Aorta (tissue), 5 donors: Measurements from ENCODE around the gene ISM1. TPM values are rescaled to one million over a fixed set of nuclear protein-coding genes. Genes with fewer than 3 reads are reported as not detected.
A peak's percentile ranks its signal among the peaks of the same experiment; 100 is the strongest.

Experiments
- ATAC-seq: fragments of 200-7000 bp; cut with Tn5 transposase; one replicate; pipeline ENCODE4 v1.9.1; 2022; ENCODE audit warnings: moderate library complexity; ENCODE audit not compliant: low FRiP score
- DNase-seq, 2 donors: peaks; one replicate each; pipeline ENCODE4 v3.0.0-alpha.2; 2020
- H3K27ac ChIP-seq, 2 donors: one replicate each; pipeline ENCODE4 v1.5.1; 2013; ENCODE audit warnings: low read length in 2 of 2, mild to moderate bottlenecking in 2 of 2, moderate library complexity in 2 of 2, control low read depth in 1 of 2, inconsistent platforms in 1 of 2, low read depth in 1 of 2
- H3K27me3 ChIP-seq, 2 donors: one replicate each; pipeline ENCODE4 v1.6.1; 2013; ENCODE audit warnings: control low read depth in 1 of 2, low read length in 1 of 2, mild to moderate bottlenecking in 1 of 2, moderate library complexity in 1 of 2; ENCODE audit not compliant: insufficient read depth in 2 of 2, control insufficient read depth in 1 of 2
- H3K36me3 ChIP-seq, 2 donors: one replicate each; pipeline ENCODE4 v1.6.1; 2013; ENCODE audit warnings: control low read depth in 1 of 2, low read length in 1 of 2, mild to moderate bottlenecking in 1 of 2; ENCODE audit not compliant: insufficient read depth in 2 of 2, control insufficient read depth in 1 of 2
- H3K4me1 ChIP-seq, 2 donors: one replicate each; pipeline ENCODE4 v1.6.1; 2013; ENCODE audit warnings: low read length in 2 of 2, control low read depth in 1 of 2, mild to moderate bottlenecking in 1 of 2, moderate library complexity in 1 of 2; ENCODE audit not compliant: insufficient read depth in 2 of 2, control insufficient read depth in 1 of 2
- H3K4me3 ChIP-seq, 2 donors: one replicate each; pipeline ENCODE4 v1.5.1; 2013; ENCODE audit warnings: low read length in 2 of 2, control low read depth in 1 of 2, mild to moderate bottlenecking in 1 of 2
- H3K9me3 ChIP-seq: one replicate; pipeline ENCODE4 v1.6.1; 2013; ENCODE audit warnings: mild to moderate bottlenecking, low read length; ENCODE audit not compliant: control insufficient read depth
- WGBS, 2 donors: extraction: QIAGEN DNeasy Blood & Tissue Kit; methylation state at CpG; one replicate each; pipeline ENCODE4 v1.1.7; 2013; 5-methylcytosine and 5-hydroxymethylcytosine counted together
- intact Hi-C, 2 donors: fragments of 100-400 bp; cut with DNase I; formaldehyde crosslinking; loops; one replicate each; pipeline versions ENCODE4 v1.14.2 to v1.15.0; 2022
- polyA plus RNA-seq, 2 donors: library from polyadenylated mRNA; stranded (reverse); fragments of 200-250 nt; gene quantifications; one replicate each; pipeline ENCODE4 v1.2.3, GENCODE V29; 2013
- total RNA-seq, 2 donors: library from RNA; stranded (reverse); fragmentation: NEBNext Ultra II Directional; extraction: Animal tissue kit (Norgen Biotek cat#: 25700); gene quantifications; one replicate each; pipeline ENCODE4 v1.2.1, GENCODE V29; 2021
- donor health status: healthy with polysubstance abuse.
- donor health status: Bipolar disorder and iron deficiency.
- donor health status: DM: no; HTN: no; CAD: no.
- donor health status: DM: no; HTN: no; CAD: no.
- donor health status: DM: yes; HTN: yes; CAD: no.

Gene ISM1
- total and polyA plus RNA-seq, 4 donors = 2.0 to 94.9 (median 24.2) TPM

DNA sequence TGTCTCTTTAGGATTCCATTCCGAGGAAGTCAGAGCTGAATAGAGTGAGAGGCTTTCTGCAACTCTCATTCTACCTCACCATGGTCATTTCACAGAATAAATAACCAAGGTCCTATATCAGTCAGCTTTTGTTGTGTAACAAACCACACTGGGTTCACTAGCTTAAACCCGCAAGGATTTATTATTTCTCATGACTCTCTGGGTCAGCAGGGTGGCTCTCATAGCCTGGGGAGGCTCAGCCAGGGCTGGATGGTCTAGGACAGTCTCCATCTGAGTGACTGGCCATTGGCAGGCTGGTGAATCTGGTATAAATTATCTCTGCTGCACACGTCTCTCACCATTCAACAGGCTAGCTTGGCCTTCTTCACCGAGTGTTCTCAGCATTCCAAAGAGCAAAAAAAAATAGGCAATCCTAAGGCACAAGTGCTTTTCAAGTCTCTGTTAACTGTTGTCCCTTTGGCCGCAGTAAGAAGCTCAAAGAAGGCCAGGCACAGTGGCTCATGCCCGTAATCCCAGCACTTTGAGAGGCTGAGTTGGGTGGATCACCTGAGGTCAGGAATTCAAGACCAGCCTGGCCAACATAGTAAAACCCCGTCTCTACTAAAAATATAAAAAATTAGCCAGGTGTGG is 39.7 kb downstream of the ISM1 start:
- WGBS, 2 donors = 75 to 84% methylated on average over 7 of the region's 7 CpGs
- ATAC-seq = peak; percentile 17
- intact Hi-C loops = no loop called here
- Histone ChIP-seq H3K36me3 (no peaks in the 10 kb centered on the region), H3K4me3 (no peak overlapping the region), H3K9me3 (no peaks in the 10 kb centered on the region), H3K27ac (no peak overlapping the region), H3K27me3 (no peaks in the 10 kb centered on the region), H3K4me1 (no peaks in the 10 kb centered on the region)
- no peak for DNase-seq

DNA sequence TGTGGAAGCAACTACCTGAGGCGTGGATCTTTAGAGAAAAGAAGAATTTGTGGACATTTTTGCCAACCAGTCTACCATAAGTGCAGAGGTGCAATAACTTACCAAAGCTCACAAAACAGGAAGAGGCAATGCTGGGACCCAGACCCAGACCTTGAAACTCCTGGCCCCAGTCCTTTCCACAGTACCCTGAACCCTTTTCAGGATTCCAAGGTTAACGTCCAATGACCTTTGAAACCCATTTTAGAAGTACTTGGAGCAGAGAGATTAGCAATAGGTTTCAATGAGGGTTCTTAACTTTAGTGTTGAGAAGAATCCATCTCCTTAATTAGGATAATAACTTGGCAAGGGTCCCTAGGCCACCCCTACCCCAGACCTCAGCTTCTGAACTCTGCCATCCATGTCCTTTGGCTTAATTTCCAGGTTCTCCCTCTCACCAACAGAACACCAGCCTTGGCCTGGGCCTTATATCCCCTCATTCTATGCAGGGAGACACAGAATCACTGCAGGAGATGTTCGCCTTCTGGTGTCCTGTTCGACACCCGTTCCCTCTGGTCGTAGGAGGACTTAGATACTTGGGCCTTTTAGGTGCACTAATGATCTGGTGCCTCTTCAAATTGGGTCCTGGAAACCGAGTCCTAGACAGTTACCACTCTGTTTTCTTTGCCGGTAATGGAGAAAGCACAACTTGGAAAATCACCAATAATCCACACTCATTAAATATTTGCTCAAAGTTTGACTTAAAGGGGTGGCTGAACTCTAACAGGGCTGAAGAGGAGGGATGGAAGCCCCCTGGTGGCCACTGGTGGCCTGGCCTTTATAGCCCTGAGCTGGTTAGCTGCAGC is 40.6 kb downstream of the ISM1 start:
- DNase-seq (peak in 1 of 2 donors; percentile 59), ATAC-seq (peak; percentile 62)
- Histone ChIP-seq H3K4me3 (no peak overlapping the region), H3K9me3 (no peaks in the 10 kb centered on the region), H3K36me3 (no peaks in the 10 kb centered on the region), H3K27me3 (no peaks in the 10 kb centered on the region), H3K27ac (no peak overlapping the region), H3K4me1 (no peaks in the 10 kb centered on the region)
- intact Hi-C loops = no loop called here
- WGBS, 2 donors = 85 to 89% methylated on average over 8 of the region's 8 CpGs

DNA sequence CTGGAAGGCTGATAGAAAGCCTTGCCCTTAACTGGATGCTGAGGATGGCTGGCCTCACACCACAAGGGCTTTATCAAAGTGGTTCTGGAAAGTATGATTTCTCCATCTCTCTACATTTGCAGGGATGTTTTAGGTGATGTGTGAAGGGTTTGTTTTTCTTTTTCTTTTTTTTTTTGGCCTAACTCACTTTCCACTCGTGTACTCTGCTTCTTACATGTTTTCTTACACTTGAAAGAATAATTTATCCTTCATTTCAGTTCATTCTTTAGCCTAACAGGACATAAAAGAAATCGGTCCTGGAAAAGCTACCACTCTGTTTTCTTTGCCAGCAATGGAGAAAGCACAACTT is 41.2 kb downstream of the ISM1 start:
- Histone ChIP-seq H3K27me3 (no peaks in the 10 kb centered on the region), H3K36me3 (no peaks in the 10 kb centered on the region), H3K27ac (no peak overlapping the region), H3K9me3 (no peaks in the 10 kb centered on the region), H3K4me1 (no peaks in the 10 kb centered on the region), H3K4me3 (no peak overlapping the region)
- no peak for ATAC-seq
- intact Hi-C loops = no loop called here
- 45 to 65% methylated on average over 2 of the region's 2 CpGs for WGBS, 2 donors
- no peak for DNase-seq

DNA sequence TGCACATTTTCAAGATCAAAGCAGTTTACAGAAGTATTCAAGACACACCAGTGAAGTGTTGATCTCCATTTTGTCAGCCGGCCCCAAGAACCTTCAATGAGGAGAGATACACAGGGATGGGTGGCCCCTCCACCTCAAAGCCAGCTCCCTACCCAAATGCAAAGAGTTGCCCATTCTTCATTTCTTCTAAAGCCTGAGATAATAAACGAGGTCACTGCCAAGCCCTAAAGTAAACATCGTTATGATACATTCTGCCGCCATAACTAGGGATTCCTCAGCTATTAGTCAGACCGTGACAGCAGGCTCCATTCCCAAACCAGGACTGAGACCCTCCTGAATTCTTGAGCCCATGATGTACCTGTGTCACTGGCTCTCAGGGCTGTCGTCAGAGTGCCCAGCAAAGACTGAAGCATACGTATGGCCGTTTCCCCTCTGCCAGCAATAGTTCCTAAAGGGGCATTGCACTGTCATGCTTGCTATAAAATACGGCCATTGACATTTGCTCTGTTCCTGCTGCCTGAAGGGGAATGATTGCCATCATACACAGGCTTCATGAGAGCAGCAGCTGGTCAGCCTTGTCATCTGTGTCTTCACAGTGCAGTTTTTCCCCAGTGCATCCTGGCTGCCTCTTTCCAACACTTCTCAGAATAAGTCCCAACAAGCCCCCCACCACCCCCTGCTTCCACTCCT is 41.7 kb downstream of the ISM1 start:
- Histone ChIP-seq H3K4me3 (no peak overlapping the region), H3K9me3 (no peaks in the 10 kb centered on the region), H3K27ac (no peak overlapping the region), H3K27me3 (no peaks in the 10 kb centered on the region), H3K4me1 (no peaks in the 10 kb centered on the region), H3K36me3 (no peaks in the 10 kb centered on the region)
- no peak for DNase-seq
- intact Hi-C loops = no loop called here
- no peak for ATAC-seq
- WGBS, 2 donors = 55 to 60% methylated on average over 9 of the region's 9 CpGs

DNA sequence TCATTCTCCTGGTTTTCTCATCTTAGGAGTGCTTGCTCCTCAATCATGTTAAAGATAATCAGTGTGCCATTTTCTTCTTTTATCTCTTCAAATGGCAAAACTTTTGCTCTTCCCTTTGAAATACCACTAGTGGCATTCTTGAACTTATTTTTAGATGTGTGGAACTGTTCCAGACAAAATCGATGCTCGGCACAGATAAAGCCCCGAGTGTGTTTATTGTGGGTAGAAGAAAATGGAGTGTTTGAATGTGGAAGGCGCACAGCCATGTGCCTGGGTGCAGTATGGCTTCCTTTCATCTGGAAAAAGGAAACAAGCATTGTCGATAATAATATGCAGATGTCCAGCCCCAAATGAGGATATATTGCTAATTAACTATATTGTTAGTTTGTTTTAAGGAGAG is 42.4 kb downstream of the ISM1 start:
- no peak for DNase-seq
- Histone ChIP-seq H3K36me3 (no peaks in the 10 kb centered on the region), H3K27me3 (no peaks in the 10 kb centered on the region), H3K27ac (no peak overlapping the region), H3K9me3 (no peaks in the 10 kb centered on the region), H3K4me1 (no peaks in the 10 kb centered on the region), H3K4me3 (no peak overlapping the region)
- intact Hi-C loops = no loop called here
- ATAC-seq = no peak
- 42 to 43% methylated on average over 5 of the region's 5 CpGs for WGBS, 2 donors

DNA sequence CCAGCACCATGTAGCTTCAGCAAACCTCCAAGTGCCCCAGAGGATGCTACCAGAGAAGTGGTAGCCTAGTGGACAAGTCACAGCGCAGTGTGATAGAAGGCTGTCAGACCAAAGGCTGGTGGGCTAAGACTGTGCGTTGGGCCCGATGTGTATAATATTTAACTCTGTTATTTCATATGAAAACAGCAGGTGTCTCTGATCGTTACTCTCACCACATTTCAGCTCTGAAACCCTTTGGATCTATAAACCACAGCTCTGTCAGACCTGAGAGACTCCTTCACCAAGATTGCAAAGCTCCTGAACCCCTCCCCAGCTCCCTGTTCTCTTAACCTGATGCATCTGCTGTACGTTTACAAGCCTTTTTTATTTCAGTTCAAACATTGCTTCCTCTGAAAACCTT is 43.8 kb downstream of the ISM1 start:
- H3K4me1 ChIP-seq = no peaks in the 10 kb centered on the region
- no peaks in the 10 kb centered on the region for H3K9me3 ChIP-seq
- no peak for ATAC-seq
- H3K4me3 ChIP-seq = no peak overlapping the region
- H3K27me3 ChIP-seq = no peaks in the 10 kb centered on the region
- H3K36me3 ChIP-seq = no peaks in the 10 kb centered on the region
- no peak overlapping the region for H3K27ac ChIP-seq
- WGBS, 2 donors = 91 to 92% methylated on average over 5 of the region's 5 CpGs
- DNase-seq = no peak
- intact Hi-C loops = no loop called here

DNA sequence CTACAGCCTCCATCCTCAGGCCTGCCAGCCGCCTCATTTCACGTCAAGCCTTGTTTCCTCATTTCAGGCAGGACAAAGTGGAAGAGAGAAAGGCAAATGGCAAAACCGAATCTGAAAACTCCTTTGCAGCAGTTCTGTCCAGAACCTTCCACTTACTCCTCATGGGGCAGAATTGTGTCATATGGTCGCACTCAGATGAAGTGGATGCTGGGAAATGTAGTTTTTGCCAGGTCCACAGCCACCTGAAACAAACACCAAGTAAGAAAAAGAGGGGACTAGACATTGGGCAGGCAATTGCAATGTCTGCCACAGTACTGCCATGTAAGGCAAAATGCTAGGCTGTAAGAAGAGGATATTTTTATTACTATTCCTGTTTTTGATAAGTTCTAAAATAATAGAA is 44.9 kb downstream of the ISM1 start:
- 88 to 90% methylated on average over 4 of the region's 4 CpGs for WGBS, 2 donors
- DNase-seq = no peak
- Histone ChIP-seq H3K27me3 (no peaks in the 10 kb centered on the region), H3K4me1 (no peaks in the 10 kb centered on the region), H3K4me3 (no peak overlapping the region), H3K36me3 (no peaks in the 10 kb centered on the region), H3K9me3 (no peaks in the 10 kb centered on the region), H3K27ac (no peak overlapping the region)
- intact Hi-C loops = no loop called here
- ATAC-seq = no peak

DNA sequence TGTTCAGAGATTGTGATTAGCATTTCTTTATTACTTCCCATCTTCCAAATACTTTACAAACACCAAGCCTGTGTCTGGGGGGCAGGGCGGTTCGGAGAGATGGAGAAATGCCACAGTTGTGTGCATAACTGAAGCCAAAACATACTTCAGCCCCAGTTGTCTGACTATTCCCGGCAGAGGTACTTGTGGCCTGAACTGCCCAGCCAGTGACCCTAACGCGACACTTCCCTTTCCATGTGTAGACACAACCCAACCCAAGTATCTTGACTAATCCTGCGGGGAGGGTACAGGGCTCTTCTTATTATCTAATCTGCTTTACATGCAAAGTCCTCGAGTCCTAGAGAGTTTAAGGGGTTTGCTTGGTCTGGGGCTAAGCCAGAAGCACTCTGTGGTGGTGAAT is 46.2 kb downstream of the ISM1 start:
- Histone ChIP-seq H3K4me1 (no peaks in the 10 kb centered on the region), H3K27ac (no peak overlapping the region), H3K4me3 (no peak overlapping the region), H3K9me3 (no peaks in the 10 kb centered on the region), H3K27me3 (no peaks in the 10 kb centered on the region), H3K36me3 (no peaks in the 10 kb centered on the region)
- WGBS, 2 donors = 29 to 32% methylated on average over 7 of the region's 7 CpGs
- ATAC-seq (no peak), DNase-seq (no peak)
- intact Hi-C loops = no loop called here

DNA sequence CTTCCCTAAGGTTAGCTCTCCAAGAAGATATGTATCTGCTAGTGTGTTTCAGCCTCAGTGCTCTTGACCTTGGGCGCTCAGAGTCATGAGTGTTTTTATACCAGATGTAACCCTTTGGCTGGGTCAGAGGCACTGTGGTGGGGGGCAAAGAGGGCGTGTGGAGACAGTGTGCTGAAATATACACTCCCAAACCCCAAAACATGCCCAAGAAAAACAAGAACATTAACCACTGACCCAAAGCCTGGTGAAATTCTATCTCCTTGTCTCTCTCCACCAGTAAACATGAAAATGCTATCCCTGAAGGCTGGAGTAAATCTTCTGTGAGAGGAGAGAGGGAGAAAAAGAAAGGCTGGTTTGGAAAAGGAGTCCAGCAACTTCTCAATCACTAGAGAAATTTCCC is 47.9 kb downstream of the ISM1 start:
- intact Hi-C loops = no loop called here
- ATAC-seq (peak; percentile 43), DNase-seq (no peak)
- H3K27ac ChIP-seq = no peak overlapping the region
- 56 to 62% methylated on average over 2 of the region's 2 CpGs for WGBS, 2 donors
- no peaks in the 10 kb centered on the region for H3K36me3 ChIP-seq
- H3K4me3 ChIP-seq = no peak overlapping the region
- H3K27me3 ChIP-seq = no peaks in the 10 kb centered on the region
- no peaks in the 10 kb centered on the region for H3K4me1 ChIP-seq
- no peaks in the 10 kb centered on the region for H3K9me3 ChIP-seq
